Breast epithelium (tissue), 3 donors: Measurements from ENCODE around the gene SLC27A5.

ENCODE experiments used
- CTCF ChIP-seq, 3 donors: fragments of 450-650 bp; IDR thresholded peaks; one replicate each; pipeline ENCODE4 v1.5.1; 2016 to 2017; ENCODE audit warnings: antibody characterized with exemption in 3 of 3, mild to moderate bottlenecking in 3 of 3, moderate library complexity in 3 of 3
- POLR2A ChIP-seq: fragments of 450-650 bp; IDR thresholded peaks from one replicate; pipeline ENCODE4 v1.6.1; 2016; ENCODE audit warnings: antibody characterized with exemption, mild to moderate bottlenecking, moderate library complexity
- POLR2AphosphoS5 ChIP-seq, 3 donors: sonication (generic); formaldehyde crosslinking; IDR thresholded peaks; one replicate each; pipeline ENCODE4 v1.6.1; 2017; ENCODE audit warnings: antibody characterized with exemption in 3 of 3

DNA sequence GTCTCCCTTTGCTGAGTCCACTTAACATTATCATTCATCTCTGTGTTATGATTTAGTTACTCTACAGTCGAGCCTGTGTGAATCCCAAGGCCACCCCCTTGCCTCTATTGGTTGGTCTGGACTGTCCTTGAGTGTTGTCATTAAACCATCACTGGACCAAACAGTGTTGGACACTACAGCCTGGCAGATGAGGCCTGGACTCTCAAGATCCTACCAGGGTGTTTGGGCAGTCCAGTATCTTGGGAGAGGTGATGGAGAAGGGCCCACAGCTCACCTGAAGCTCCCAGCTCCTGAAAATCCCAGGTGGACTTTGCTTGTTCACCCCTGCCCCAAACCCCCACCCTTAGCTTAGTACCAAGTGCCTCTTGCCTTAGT is 39.3 kb upstream of the SLC27A5 start:
- no peak for TF ChIP-seq CTCF (IDR thresholded peaks at IDR 0.05)
- no peak for TF ChIP-seq POLR2A
- no peak for TF ChIP-seq POLR2AphosphoS5 (IDR thresholded peaks at IDR 0.05)
